NB4 (cell line): ENCODE results near the gene ASCC3.

ENCODE experiments used
- POLR2A ChIP-seq: IDR thresholded peaks from 2 replicates; pipeline ENCODE4 v1.6.1; 2011; ENCODE audit warnings: mild to moderate bottlenecking; ENCODE audit not compliant: insufficient read length; ENCODE audit errors: extremely low read depth
- TF ChIP-seq, protein P1 (sequence below): IDR thresholded peaks from one replicate; pipeline ENCODE4 v1.5.1; 2012; ENCODE audit warnings: low read depth, low read length

DNA sequence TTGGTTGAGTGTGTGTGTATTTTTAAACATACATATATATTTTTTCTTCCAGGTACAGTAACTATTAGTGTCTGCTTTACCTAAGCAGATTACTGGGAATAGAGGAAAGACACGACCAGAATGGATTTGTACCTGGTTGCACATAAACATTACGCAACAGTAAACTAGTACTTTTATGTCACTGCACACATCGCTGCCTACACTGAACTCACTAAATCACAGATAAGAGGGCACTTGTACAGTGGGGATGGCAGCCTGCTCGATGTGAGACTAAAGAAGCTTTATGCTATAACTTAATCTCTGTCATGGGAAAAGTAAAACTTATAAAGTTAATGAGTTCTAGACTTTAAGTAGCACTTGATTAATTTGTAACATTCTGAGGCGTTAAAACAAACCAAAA, 326.9 kb downstream of the ASCC3 start:
- TF ChIP-seq, protein P1, sequence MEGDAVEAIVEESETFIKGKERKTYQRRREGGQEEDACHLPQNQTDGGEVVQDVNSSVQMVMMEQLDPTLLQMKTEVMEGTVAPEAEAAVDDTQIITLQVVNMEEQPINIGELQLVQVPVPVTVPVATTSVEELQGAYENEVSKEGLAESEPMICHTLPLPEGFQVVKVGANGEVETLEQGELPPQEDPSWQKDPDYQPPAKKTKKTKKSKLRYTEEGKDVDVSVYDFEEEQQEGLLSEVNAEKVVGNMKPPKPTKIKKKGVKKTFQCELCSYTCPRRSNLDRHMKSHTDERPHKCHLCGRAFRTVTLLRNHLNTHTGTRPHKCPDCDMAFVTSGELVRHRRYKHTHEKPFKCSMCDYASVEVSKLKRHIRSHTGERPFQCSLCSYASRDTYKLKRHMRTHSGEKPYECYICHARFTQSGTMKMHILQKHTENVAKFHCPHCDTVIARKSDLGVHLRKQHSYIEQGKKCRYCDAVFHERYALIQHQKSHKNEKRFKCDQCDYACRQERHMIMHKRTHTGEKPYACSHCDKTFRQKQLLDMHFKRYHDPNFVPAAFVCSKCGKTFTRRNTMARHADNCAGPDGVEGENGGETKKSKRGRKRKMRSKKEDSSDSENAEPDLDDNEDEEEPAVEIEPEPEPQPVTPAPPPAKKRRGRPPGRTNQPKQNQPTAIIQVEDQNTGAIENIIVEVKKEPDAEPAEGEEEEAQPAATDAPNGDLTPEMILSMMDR, result no peak
- no peak for TF ChIP-seq POLR2A
